WTC11 (cell line): Measurements from ENCODE around the gene PAFAH1B2. TPM values are rescaled to one million over a fixed set of nuclear protein-coding genes. Genes with fewer than 3 reads are reported as not detected.

Experiments
- ATAC-seq: fragments of 200-7000 bp; cut with Tn5 transposase; 2 replicates; pipeline ENCODE4 v1.10.0; 2021; ENCODE audit warnings: mild to moderate bottlenecking, moderate library complexity
- Bru-seq: library from RNA; stranded (reverse); fragments of 400-500 nt; gene quantifications from one replicate; lab custom pipeline; 2021; lab: Mats Ljungman, UMichigan
- CTCF ChIA-PET: fragments of 300-600 bp; sonication (Branson Sonifier 250); formaldehyde crosslinking; loops from one replicate; lab custom pipeline; 2021; ENCODE audit warnings: antibody characterized with exemption; lab: Charles Lee
- POLR2A ChIA-PET: fragments of 350-600 bp; sonication (Branson Sonifier 250); formaldehyde crosslinking; loops from one replicate; lab custom pipeline; 2021; ENCODE audit warnings: antibody characterized with exemption; lab: Charles Lee
- DNase-seq: peaks from one replicate; pipeline ENCODE4 v3.0.0; 2021; ENCODE audit warnings: low spot score
- H3K27ac Mint-ChIP-seq: 2 replicates; pipeline ENCODE4 v1.8.0; 2021; ENCODE audit warnings: mixed read lengths
- H3K27me3 Mint-ChIP-seq: 2 replicates; pipeline ENCODE4 v1.8.0; 2021; ENCODE audit warnings: low read depth, mild to moderate bottlenecking, moderate library complexity, mixed read lengths
- H3K36me3 Mint-ChIP-seq: 2 replicates; pipeline ENCODE4 v1.8.0; 2021; ENCODE audit warnings: mixed read lengths
- H3K4me1 Mint-ChIP-seq: 2 replicates; pipeline ENCODE4 v1.8.0; 2022; ENCODE audit warnings: mixed read lengths
- H3K4me3 Mint-ChIP-seq: 2 replicates; pipeline ENCODE4 v1.8.0; 2021; ENCODE audit warnings: mild to moderate bottlenecking, moderate library complexity, mixed read lengths
- H3K9me3 Mint-ChIP-seq: 2 replicates; pipeline ENCODE4 v1.8.0; 2021; ENCODE audit warnings: mixed read lengths
- ELF4 ChIP-seq: sonication (generic); formaldehyde crosslinking; IDR thresholded peaks from 2 replicates; pipeline ENCODE4 v1.8.1; 2022; ENCODE audit warnings: low read depth, mild to moderate bottlenecking, moderate library complexity, missing genetic modification reagents
- FOXJ3 ChIP-seq: sonication (generic); formaldehyde crosslinking; IDR thresholded peaks from 2 replicates; pipeline ENCODE4 v1.9.0; 2021; ENCODE audit warnings: missing genetic modification reagents, mild to moderate bottlenecking, borderline replicate concordance
- GABPB1 ChIP-seq: sonication (generic); formaldehyde crosslinking; IDR thresholded peaks from 2 replicates; pipeline ENCODE4 v1.8.1; 2023; ENCODE audit warnings: mild to moderate bottlenecking, missing genetic modification reagents
- HMGXB4 ChIP-seq: sonication (generic); formaldehyde crosslinking; IDR thresholded peaks from 2 replicates; pipeline ENCODE4 v1.8.1; 2023; ENCODE audit warnings: mild to moderate bottlenecking, moderate library complexity, missing genetic modification reagents
- NR1H2 ChIP-seq: sonication (generic); formaldehyde crosslinking; IDR thresholded peaks from 2 replicates; pipeline ENCODE4 v1.9.0; 2021; ENCODE audit warnings: mild to moderate bottlenecking, moderate library complexity, missing genetic modification reagents
- TEAD1 ChIP-seq: sonication (generic); formaldehyde crosslinking; IDR thresholded peaks from 2 replicates; pipeline ENCODE4 v1.8.0; 2022; ENCODE audit warnings: mild to moderate bottlenecking, missing genetic modification reagents
- ZBTB21 ChIP-seq: sonication (generic); formaldehyde crosslinking; IDR thresholded peaks from 2 replicates; pipeline ENCODE4 v1.8.1; 2023; ENCODE audit warnings: mild to moderate bottlenecking, missing genetic modification reagents, borderline replicate concordance
- ZNF396 ChIP-seq: fragments of 250-450 bp; sonication (Bioruptor Pico); IDR thresholded peaks from 2 replicates; pipeline ENCODE4 v1.8.0; 2021; ENCODE audit warnings: mild to moderate bottlenecking, moderate library complexity, borderline replicate concordance
- ZNF425 ChIP-seq: fragments of 250-450 bp; sonication (Bioruptor Pico); conservative IDR thresholded peaks from 2 replicates; pipeline ENCODE4 v1.9.0; 2021; ENCODE audit warnings: mild to moderate bottlenecking
- long read RNA-seq, 3 experiments: library from RNA in 1 of 3; library from capped mRNA in 1 of 3; library from polyadenylated mRNA in 1 of 3; unstranded in 2 of 3; stranded (forward) in 1 of 3; transcript quantifications; one replicate each; pipeline ENCODE4 v2.0.0, GENCODE V29; 2021
- total RNA-seq: library from RNA; stranded (reverse); gene quantifications from 3 replicates; pipeline ENCODE4 v1.2.3, GENCODE V29; 2021
- TF ChIP-seq, protein P1 (sequence below): sonication (generic); formaldehyde crosslinking; IDR thresholded peaks from 2 replicates; pipeline ENCODE4 v1.8.0; 2022; ENCODE audit warnings: mild to moderate bottlenecking, missing genetic modification reagents
- TF ChIP-seq, protein P2 (sequence below): fragments of 250-450 bp; sonication (Bioruptor Pico); IDR thresholded peaks from 2 replicates; pipeline ENCODE4 v1.8.0; 2021; ENCODE audit warnings: mild to moderate bottlenecking
- TF ChIP-seq, protein P3 (sequence below): sonication (generic); formaldehyde crosslinking; IDR thresholded peaks from 2 replicates; pipeline ENCODE4 v1.8.1; 2022; ENCODE audit warnings: low read depth, mild to moderate bottlenecking, moderate library complexity, missing genetic modification reagents, borderline replicate concordance
- TF ChIP-seq, protein P4 (sequence below): fragments of 250-450 bp; sonication (Bioruptor Pico); IDR thresholded peaks from 2 replicates; pipeline ENCODE4 v1.9.0; 2021; ENCODE audit warnings: mild to moderate bottlenecking
- TF ChIP-seq, protein P5 (sequence below): sonication (generic); formaldehyde crosslinking; conservative IDR thresholded peaks from 2 replicates; pipeline ENCODE4 v1.8.1; 2023; ENCODE audit warnings: mild to moderate bottlenecking, low read depth, missing genetic modification reagents, moderate library complexity
- TF ChIP-seq, protein P6 (sequence below): sonication (generic); formaldehyde crosslinking; IDR thresholded peaks from 2 replicates; pipeline ENCODE4 v1.8.1; 2022; ENCODE audit warnings: mild to moderate bottlenecking, missing genetic modification reagents, moderate library complexity, borderline replicate concordance

Gene PAFAH1B2, protein sequence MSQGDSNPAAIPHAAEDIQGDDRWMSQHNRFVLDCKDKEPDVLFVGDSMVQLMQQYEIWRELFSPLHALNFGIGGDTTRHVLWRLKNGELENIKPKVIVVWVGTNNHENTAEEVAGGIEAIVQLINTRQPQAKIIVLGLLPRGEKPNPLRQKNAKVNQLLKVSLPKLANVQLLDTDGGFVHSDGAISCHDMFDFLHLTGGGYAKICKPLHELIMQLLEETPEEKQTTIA
- total RNA-seq, result 132 to 138 TPM (median 133 TPM) in 3 replicates
- Bru-seq, nascent RNA, result percentile 95 among the genes with signal in this experiment
- long read RNA-seq, experiment 1, full-length matches to known transcripts, result 400 of 488 reads
- long read RNA-seq, experiment 1, partial matches to known transcripts, result 8 of 488 reads
- long read RNA-seq, experiment 1, other reads (novel, unspliced or antisense), result 80 of 488 reads
- long read RNA-seq, experiment 2, full-length matches to known transcripts, result 17 of 82 reads
- long read RNA-seq, experiment 2, partial matches to known transcripts, result 1 of 82 reads
- long read RNA-seq, experiment 2, other reads (novel, unspliced or antisense), result 64 of 82 reads
- long read RNA-seq, experiment 3, full-length matches to known transcripts, result 8 of 14 reads
- long read RNA-seq, experiment 3, partial matches to known transcripts, result 0 of 14 reads
- long read RNA-seq, experiment 3, other reads (novel, unspliced or antisense), result 6 of 14 reads

DNA sequence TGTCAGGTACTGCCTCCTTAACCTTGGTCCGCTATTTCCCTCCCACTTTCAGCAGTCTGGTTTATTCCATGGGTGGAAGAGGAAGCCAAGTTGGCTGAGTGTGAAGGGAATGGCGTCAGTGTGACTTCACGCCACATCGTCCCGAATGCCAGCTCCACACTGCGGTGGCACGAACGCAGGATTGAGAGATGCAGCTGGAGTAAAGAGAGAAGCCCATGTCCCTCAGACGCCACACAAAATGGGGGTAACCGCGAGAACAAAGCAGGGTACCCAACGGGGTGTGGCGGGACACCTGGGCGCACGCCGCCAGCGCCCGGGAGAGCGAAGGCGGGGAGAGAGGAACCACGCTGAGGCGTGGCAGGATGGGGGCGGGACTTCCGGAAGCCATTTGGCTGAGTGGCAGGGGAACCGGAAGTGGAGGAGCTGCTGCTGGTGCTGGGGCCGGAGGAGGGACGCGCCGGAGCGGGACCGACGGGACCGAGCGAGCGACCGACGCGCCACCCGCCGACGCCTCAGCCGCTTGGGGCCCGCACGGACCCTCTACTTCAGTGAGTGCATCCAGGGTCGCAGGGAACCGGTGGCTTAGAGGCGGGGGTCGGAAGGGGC is at the start of gene PAFAH1B2:
PAFAH1B2 (plus strand) TSS at position 417 of the 606 bp plus-strand sequence. CDS start 8,161 bp downstream, outside the sequence.
- ATAC-seq, result peak; percentile 87
- H3K4me3 Mint-ChIP-seq, result peak within 1 kb of the TSS; percentile 98
- H3K4me1 Mint-ChIP-seq, result peaks cover 33% of the 10 kb centered on the region
- 0 out of 2 replicates have a peak, but pooled peaks cover 4% of the 10 kb centered on the region for H3K9me3 Mint-ChIP-seq
- peaks cover 33% of the 10 kb centered on the region for H3K36me3 Mint-ChIP-seq
- POLR2A ChIA-PET, result interaction anchor here (0.6 to 3.0 kb wide), 8 partner anchors 11 to 374 kb away, joined by 3 to 17 read pairs (median 4); partner anchors contain the start of genes SIDT2 and SIK3
- peaks cover 3% of the 10 kb centered on the region; the same call in 1 of the 2 replicates for H3K27me3 Mint-ChIP-seq
- H3K27ac Mint-ChIP-seq, result peak within 1 kb of the TSS; percentile 96
- CTCF ChIA-PET, result interaction anchor here (0.5 to 4.9 kb wide), 13 partner anchors 20 to 353 kb away, joined by 3 to 35 read pairs (median 5); partner anchors contain the start of genes APOA1, APOA5, SIDT2 and SIK3
- peak; percentile 95 for DNase-seq
- TF ChIP-seq GABPB1 (CRISPR knock-in tag), result no peak; the same call in none of the 2 replicates
- TF ChIP-seq FOXJ3 (CRISPR knock-in tag), result no peak
- no peak for TF ChIP-seq ZNF396
- no peak; the same call in 1 of the 2 replicates for TF ChIP-seq HMGXB4 (CRISPR knock-in tag)
- TF ChIP-seq, protein P1, sequence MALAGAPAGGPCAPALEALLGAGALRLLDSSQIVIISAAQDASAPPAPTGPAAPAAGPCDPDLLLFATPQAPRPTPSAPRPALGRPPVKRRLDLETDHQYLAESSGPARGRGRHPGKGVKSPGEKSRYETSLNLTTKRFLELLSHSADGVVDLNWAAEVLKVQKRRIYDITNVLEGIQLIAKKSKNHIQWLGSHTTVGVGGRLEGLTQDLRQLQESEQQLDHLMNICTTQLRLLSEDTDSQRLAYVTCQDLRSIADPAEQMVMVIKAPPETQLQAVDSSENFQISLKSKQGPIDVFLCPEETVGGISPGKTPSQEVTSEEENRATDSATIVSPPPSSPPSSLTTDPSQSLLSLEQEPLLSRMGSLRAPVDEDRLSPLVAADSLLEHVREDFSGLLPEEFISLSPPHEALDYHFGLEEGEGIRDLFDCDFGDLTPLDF (CRISPR knock-in tag), result no peak
- TF ChIP-seq, protein P2, sequence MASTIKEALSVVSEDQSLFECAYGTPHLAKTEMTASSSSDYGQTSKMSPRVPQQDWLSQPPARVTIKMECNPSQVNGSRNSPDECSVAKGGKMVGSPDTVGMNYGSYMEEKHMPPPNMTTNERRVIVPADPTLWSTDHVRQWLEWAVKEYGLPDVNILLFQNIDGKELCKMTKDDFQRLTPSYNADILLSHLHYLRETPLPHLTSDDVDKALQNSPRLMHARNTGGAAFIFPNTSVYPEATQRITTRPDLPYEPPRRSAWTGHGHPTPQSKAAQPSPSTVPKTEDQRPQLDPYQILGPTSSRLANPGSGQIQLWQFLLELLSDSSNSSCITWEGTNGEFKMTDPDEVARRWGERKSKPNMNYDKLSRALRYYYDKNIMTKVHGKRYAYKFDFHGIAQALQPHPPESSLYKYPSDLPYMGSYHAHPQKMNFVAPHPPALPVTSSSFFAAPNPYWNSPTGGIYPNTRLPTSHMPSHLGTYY, result no peak
- TF ChIP-seq, protein P3, sequence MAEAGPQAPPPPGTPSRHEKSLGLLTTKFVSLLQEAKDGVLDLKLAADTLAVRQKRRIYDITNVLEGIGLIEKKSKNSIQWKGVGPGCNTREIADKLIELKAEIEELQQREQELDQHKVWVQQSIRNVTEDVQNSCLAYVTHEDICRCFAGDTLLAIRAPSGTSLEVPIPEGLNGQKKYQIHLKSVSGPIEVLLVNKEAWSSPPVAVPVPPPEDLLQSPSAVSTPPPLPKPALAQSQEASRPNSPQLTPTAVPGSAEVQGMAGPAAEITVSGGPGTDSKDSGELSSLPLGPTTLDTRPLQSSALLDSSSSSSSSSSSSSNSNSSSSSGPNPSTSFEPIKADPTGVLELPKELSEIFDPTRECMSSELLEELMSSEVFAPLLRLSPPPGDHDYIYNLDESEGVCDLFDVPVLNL (CRISPR knock-in tag), result no peak
- TF ChIP-seq, protein P4, sequence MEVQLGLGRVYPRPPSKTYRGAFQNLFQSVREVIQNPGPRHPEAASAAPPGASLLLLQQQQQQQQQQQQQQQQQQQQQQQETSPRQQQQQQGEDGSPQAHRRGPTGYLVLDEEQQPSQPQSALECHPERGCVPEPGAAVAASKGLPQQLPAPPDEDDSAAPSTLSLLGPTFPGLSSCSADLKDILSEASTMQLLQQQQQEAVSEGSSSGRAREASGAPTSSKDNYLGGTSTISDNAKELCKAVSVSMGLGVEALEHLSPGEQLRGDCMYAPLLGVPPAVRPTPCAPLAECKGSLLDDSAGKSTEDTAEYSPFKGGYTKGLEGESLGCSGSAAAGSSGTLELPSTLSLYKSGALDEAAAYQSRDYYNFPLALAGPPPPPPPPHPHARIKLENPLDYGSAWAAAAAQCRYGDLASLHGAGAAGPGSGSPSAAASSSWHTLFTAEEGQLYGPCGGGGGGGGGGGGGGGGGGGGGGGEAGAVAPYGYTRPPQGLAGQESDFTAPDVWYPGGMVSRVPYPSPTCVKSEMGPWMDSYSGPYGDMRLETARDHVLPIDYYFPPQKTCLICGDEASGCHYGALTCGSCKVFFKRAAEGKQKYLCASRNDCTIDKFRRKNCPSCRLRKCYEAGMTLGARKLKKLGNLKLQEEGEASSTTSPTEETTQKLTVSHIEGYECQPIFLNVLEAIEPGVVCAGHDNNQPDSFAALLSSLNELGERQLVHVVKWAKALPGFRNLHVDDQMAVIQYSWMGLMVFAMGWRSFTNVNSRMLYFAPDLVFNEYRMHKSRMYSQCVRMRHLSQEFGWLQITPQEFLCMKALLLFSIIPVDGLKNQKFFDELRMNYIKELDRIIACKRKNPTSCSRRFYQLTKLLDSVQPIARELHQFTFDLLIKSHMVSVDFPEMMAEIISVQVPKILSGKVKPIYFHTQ (CRISPR knock-in tag), result no peak
- no peak for TF ChIP-seq NR1H2
- TF ChIP-seq, protein P5, sequence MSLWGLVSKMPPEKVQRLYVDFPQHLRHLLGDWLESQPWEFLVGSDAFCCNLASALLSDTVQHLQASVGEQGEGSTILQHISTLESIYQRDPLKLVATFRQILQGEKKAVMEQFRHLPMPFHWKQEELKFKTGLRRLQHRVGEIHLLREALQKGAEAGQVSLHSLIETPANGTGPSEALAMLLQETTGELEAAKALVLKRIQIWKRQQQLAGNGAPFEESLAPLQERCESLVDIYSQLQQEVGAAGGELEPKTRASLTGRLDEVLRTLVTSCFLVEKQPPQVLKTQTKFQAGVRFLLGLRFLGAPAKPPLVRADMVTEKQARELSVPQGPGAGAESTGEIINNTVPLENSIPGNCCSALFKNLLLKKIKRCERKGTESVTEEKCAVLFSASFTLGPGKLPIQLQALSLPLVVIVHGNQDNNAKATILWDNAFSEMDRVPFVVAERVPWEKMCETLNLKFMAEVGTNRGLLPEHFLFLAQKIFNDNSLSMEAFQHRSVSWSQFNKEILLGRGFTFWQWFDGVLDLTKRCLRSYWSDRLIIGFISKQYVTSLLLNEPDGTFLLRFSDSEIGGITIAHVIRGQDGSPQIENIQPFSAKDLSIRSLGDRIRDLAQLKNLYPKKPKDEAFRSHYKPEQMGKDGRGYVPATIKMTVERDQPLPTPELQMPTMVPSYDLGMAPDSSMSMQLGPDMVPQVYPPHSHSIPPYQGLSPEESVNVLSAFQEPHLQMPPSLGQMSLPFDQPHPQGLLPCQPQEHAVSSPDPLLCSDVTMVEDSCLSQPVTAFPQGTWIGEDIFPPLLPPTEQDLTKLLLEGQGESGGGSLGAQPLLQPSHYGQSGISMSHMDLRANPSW (CRISPR knock-in tag), result no peak
- no peak for TF ChIP-seq ELF4
- TF ChIP-seq TEAD1 (CRISPR knock-in tag), result peak; percentile 66; the same call in 1 of the 2 replicates
- TF ChIP-seq, protein P6, sequence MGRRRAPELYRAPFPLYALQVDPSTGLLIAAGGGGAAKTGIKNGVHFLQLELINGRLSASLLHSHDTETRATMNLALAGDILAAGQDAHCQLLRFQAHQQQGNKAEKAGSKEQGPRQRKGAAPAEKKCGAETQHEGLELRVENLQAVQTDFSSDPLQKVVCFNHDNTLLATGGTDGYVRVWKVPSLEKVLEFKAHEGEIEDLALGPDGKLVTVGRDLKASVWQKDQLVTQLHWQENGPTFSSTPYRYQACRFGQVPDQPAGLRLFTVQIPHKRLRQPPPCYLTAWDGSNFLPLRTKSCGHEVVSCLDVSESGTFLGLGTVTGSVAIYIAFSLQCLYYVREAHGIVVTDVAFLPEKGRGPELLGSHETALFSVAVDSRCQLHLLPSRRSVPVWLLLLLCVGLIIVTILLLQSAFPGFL (CRISPR knock-in tag), result no peak
- TF ChIP-seq ZNF425 (CRISPR knock-in tag), result no peak
- peak; percentile 91 for TF ChIP-seq ZBTB21 (CRISPR knock-in tag)
